ENCODE measurements around the gene RAG1.

GRCh38 chr11:36598051-36598450, 30.2 kb downstream of the RAG1 start, which contains the start of gene RAG2:
- no peak for TF ChIP-seq YY1 (IDR thresholded peaks at IDR 0.05; ENCODE audit: low read depth, low read length)
- TF ChIP-seq, protein P1, sequence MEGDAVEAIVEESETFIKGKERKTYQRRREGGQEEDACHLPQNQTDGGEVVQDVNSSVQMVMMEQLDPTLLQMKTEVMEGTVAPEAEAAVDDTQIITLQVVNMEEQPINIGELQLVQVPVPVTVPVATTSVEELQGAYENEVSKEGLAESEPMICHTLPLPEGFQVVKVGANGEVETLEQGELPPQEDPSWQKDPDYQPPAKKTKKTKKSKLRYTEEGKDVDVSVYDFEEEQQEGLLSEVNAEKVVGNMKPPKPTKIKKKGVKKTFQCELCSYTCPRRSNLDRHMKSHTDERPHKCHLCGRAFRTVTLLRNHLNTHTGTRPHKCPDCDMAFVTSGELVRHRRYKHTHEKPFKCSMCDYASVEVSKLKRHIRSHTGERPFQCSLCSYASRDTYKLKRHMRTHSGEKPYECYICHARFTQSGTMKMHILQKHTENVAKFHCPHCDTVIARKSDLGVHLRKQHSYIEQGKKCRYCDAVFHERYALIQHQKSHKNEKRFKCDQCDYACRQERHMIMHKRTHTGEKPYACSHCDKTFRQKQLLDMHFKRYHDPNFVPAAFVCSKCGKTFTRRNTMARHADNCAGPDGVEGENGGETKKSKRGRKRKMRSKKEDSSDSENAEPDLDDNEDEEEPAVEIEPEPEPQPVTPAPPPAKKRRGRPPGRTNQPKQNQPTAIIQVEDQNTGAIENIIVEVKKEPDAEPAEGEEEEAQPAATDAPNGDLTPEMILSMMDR (IDR thresholded peaks at IDR 0.05; ENCODE audit: control extremely low read depth in 1 of 3, insufficient read depth in 1 of 3, low read depth in 1 of 3, low read length in 3 of 3), result no peak
- TF ChIP-seq EGR1 (IDR thresholded peaks at IDR 0.05; ENCODE audit: borderline replicate concordance, low read depth, low read length), result no peak
- TF ChIP-seq EZH2 (IDR thresholded peaks at IDR 0.05; ENCODE audit: low read depth, low read length, severe bottlenecking), result no peak
- TF ChIP-seq ZNF274 (IDR thresholded peaks at IDR 0.05; ENCODE audit: borderline replicate concordance, extremely low read depth, low read length), result no peak
- TF ChIP-seq CEBPB (IDR thresholded peaks at IDR 0.05; ENCODE audit: low read depth, low read length), result no peak
- TF ChIP-seq GABPA (IDR thresholded peaks at IDR 0.05; ENCODE audit: borderline replicate concordance, insufficient read depth, low read length), result no peak
- no peak for TF ChIP-seq POLR2A (IDR thresholded peaks at IDR 0.05; ENCODE audit: control extremely low read depth in 1 of 2, low read depth in 2 of 2, low read length in 2 of 2)
- TF ChIP-seq PHF8 (conservative IDR thresholded peaks at IDR 0.05; ENCODE audit: low read depth, low read length), result no peak
